ENCODE results near the gene ANKFY1.

The ANKFY1 gene, protein sequence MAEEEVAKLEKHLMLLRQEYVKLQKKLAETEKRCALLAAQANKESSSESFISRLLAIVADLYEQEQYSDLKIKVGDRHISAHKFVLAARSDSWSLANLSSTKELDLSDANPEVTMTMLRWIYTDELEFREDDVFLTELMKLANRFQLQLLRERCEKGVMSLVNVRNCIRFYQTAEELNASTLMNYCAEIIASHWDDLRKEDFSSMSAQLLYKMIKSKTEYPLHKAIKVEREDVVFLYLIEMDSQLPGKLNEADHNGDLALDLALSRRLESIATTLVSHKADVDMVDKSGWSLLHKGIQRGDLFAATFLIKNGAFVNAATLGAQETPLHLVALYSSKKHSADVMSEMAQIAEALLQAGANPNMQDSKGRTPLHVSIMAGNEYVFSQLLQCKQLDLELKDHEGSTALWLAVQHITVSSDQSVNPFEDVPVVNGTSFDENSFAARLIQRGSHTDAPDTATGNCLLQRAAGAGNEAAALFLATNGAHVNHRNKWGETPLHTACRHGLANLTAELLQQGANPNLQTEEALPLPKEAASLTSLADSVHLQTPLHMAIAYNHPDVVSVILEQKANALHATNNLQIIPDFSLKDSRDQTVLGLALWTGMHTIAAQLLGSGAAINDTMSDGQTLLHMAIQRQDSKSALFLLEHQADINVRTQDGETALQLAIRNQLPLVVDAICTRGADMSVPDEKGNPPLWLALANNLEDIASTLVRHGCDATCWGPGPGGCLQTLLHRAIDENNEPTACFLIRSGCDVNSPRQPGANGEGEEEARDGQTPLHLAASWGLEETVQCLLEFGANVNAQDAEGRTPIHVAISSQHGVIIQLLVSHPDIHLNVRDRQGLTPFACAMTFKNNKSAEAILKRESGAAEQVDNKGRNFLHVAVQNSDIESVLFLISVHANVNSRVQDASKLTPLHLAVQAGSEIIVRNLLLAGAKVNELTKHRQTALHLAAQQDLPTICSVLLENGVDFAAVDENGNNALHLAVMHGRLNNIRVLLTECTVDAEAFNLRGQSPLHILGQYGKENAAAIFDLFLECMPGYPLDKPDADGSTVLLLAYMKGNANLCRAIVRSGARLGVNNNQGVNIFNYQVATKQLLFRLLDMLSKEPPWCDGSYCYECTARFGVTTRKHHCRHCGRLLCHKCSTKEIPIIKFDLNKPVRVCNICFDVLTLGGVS

DNA sequence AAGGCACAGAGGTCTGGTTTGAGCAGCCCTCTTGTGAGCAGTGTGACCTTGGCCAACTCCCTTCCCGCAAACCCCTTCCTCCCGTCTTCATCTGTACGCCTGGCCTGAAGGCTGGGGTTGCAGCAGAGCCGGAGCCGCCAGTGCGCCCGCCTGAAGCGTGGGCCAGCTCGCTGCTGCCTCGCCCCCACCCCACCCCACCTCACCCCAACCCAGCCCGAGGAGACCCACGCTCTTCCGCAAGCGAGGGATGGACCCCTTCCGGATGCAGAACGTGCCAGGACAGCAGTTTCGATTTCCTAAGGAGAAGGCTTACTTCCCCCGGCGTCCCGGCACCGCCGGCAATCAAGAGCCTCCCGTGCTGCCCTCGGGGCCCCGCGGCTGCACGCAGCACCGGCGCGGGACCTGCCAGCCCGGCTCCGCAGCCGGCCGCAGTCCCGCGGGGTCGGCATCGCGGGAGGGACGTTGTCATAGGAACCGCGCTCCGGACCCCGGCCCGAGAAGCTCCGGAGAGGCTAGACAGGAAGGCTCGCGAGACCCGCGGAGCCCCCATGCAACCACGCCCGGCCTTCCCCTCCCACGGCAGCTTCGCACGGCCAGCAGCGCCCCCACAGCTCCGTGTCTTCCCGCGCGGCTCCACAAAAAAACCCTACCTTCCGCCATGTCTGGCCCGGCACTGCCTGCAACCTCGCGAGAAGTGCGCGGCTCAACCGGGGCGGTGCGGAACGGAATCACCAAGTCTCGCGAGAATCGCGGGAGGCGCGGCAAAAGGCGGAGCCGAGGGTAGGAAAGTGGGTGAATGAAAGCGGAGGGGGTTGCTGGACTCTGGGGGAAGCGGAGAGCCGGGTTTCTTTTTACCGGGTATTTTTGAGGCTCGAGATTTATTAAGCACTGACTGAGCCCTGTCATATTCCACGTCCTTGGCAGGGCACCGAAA, at the start of gene ANKFY1:
TSS of gene ANKFY1 (minus strand) at position 698 of the 934 bp plus-strand sequence. CDS start at position 660, 38 bp downstream.
- TF ChIP-seq, protein P1, sequence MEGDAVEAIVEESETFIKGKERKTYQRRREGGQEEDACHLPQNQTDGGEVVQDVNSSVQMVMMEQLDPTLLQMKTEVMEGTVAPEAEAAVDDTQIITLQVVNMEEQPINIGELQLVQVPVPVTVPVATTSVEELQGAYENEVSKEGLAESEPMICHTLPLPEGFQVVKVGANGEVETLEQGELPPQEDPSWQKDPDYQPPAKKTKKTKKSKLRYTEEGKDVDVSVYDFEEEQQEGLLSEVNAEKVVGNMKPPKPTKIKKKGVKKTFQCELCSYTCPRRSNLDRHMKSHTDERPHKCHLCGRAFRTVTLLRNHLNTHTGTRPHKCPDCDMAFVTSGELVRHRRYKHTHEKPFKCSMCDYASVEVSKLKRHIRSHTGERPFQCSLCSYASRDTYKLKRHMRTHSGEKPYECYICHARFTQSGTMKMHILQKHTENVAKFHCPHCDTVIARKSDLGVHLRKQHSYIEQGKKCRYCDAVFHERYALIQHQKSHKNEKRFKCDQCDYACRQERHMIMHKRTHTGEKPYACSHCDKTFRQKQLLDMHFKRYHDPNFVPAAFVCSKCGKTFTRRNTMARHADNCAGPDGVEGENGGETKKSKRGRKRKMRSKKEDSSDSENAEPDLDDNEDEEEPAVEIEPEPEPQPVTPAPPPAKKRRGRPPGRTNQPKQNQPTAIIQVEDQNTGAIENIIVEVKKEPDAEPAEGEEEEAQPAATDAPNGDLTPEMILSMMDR (IDR thresholded peaks at IDR 0.05; ENCODE audit: control insufficient read depth, extremely low read depth, insufficient read depth): no peak; the same call in 1 of the 2 replicates
- DNase-seq (ENCODE audit: low read depth): peak; percentile 65
- H3K4me3 ChIP-seq (ENCODE audit: low read depth, low read length): peak within 1 kb of the TSS; percentile 74

DNA sequence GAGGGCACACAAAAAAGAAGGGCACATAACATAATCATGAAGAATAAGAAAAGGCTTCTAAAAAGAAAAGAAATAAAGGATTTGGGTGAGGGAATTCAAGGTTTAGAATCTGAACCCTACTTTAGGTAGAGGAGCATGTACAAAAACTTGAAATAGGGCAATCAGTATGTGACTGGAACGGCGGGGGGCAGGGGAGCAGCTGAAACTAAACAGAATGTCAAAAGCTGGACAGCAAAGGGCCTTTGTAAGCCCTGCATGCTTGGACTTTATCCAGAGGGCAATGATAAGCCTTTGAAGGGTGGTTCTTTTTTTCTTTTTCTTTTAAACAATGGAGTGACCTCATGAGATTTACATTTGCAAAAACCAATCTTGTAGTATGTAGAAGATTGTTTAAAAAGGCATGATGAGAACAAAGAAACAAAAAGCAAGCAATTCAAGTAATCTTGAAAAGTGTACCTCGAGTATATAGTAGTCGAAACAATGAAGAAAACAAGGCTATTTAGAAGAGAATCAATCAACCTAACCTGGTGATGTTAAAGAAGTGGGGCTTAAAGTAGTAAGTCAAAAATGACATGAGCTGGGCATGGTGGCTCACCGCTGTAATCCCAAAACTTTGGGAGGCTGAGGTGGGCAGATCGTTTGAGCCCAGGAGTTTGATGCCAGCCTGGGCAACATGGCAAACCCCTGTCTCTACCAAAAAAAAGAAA, 46.7 kb upstream of the ANKFY1 start:
- peak overlapping the region; percentile 31 for H3K4me3 ChIP-seq (ENCODE audit: low read depth, low read length)
- peak; percentile 49 for DNase-seq (ENCODE audit: low read depth)
- TF ChIP-seq, protein P1 (IDR thresholded peaks at IDR 0.05; ENCODE audit: control insufficient read depth, extremely low read depth, insufficient read depth): no peak

DNA sequence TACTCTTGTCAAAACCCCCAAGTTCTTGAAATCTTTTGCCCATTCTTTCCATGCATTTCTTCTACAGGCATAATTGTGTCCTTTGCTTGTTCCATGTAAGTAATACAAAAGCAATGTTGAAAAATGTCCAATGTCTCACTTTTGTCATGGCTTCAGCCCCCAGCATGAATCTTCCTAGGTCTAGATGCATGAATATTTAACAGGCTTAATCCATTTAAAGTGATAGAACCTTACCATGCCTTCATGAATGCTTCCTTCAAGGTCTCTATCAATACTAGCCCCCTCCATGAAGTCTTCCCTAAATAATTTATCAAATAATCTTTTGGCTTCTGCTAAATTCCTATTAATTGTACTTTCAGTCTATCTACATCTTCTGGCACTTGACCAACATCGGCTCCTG, 46.1 kb upstream of the ANKFY1 start:
- H3K4me3 ChIP-seq (ENCODE audit: low read depth, low read length): 0 out of 2 replicates have a peak overlapping the region, but pooled peaks have one; percentile 7
- TF ChIP-seq, protein P1 (IDR thresholded peaks at IDR 0.05; ENCODE audit: control insufficient read depth, extremely low read depth, insufficient read depth): no peak
- DNase-seq (ENCODE audit: low read depth): no peak

DNA sequence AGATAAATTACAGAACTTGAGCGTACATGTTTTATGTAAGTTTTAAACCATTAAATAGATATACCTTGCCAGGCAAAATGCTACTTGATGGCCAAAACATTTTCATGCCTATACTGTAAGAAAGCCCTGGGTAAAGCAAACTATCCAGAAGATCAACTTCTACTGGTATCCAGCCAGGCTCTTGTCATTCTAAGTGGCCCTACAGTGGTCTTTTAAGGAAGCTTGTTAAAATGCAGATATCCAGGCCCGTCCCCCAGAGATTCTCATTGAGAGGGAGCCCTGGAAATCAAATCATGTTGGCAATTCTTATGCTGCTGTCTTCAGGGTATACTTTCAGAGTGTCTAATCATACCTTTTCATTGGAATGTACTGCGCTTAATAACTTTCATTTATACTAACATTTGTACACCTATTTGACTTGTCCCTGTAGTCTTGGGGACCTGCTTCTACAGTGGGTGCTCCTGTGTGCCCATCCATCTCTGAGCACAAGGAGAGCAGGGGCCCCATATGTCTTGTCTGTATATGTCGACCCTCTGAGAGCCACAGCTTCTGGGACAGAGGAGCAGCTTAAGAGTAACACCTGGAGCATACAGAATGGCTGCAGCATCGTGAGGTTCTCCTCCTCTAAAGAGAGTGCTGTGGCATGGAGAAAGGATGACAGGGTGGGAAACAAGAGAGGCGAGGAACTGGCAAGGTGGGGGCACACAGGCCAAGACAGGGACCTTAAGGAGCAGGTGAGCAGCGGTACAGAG, 43.6 kb upstream of the ANKFY1 start:
- TF ChIP-seq, protein P1 (IDR thresholded peaks at IDR 0.05; ENCODE audit: control insufficient read depth, extremely low read depth, insufficient read depth): no peak
- no peak overlapping the region for H3K4me3 ChIP-seq (ENCODE audit: low read depth, low read length)
- DNase-seq (ENCODE audit: low read depth): no peak

DNA sequence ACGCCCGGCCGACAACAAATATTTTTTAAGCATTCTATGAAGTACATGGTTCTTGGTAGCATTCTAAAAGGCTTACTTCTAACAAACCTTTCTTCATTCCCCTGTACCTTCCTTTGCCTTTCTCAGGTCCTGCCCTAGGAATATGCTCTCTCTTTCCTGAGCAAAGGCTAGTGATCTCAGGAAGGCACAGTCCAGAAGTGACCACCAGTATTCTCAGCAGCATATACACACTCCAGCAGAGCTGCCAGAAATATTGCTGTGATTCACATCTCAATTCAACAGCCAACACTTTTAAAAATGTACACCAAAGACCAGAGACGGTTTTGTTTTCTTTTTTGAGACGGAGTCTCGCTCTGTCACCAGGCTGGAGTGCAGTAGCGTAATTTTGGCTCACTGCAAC, 41.4 kb upstream of the ANKFY1 start:
- TF ChIP-seq, protein P1 (IDR thresholded peaks at IDR 0.05; ENCODE audit: control insufficient read depth, extremely low read depth, insufficient read depth): no peak
- DNase-seq (ENCODE audit: low read depth): no peak

More for the DNA sequence above, 41.4 kb upstream of the ANKFY1 start:
- no peak overlapping the region for H3K4me3 ChIP-seq (ENCODE audit: low read depth, low read length)
